Progenitor cell of endocrine pancreas (in vitro differentiated cells): Measurements from ENCODE around the gene ZNRF4. TPM values are rescaled to one million over a fixed set of nuclear protein-coding genes. Genes with fewer than 3 reads are reported as not detected.

Experiments used
- DNase-seq: peaks from one replicate; pipeline ENCODE4 v3.0.0; 2021; ENCODE audit warnings: low spot score; ENCODE audit not compliant: unreplicated experiment
- H3K27ac Mint-ChIP-seq: 2 replicates; pipeline ENCODE4 v1.8.0; 2021; ENCODE audit warnings: mild to moderate bottlenecking, moderate library complexity, mixed read lengths
- H3K27me3 Mint-ChIP-seq: 2 replicates; pipeline ENCODE4 v1.8.0; 2021; ENCODE audit warnings: mixed read lengths
- H3K36me3 Mint-ChIP-seq: 2 replicates; pipeline ENCODE4 v1.8.0; 2022; ENCODE audit warnings: mixed read lengths; ENCODE audit not compliant: insufficient read depth
- H3K4me1 Mint-ChIP-seq: 2 replicates; pipeline ENCODE4 v1.8.0; 2021; ENCODE audit warnings: low read depth, mixed read lengths
- H3K4me3 Mint-ChIP-seq: 2 replicates; pipeline ENCODE4 v1.8.0; 2021; ENCODE audit warnings: low read depth, mild to moderate bottlenecking, moderate library complexity, mixed read lengths
- H3K9me3 Mint-ChIP-seq: 2 replicates; pipeline ENCODE4 v1.8.0; 2021; ENCODE audit warnings: low read depth, mixed read lengths
- CTCF ChIP-seq: fragments of 200-600 bp; sonication (generic); IDR thresholded peaks from one replicate; pipeline ENCODE4 v1.5.0; 2021; ENCODE audit warnings: antibody characterized with exemption, mild to moderate bottlenecking; ENCODE audit not compliant: unreplicated experiment
- total RNA-seq: library from RNA; stranded (reverse); gene quantifications from 2 replicates; pipeline ENCODE4 v1.2.1, GENCODE V29; 2021

Gene ZNRF4
- total RNA-seq, 1 donor from 2014 or later: not detected

DNA sequence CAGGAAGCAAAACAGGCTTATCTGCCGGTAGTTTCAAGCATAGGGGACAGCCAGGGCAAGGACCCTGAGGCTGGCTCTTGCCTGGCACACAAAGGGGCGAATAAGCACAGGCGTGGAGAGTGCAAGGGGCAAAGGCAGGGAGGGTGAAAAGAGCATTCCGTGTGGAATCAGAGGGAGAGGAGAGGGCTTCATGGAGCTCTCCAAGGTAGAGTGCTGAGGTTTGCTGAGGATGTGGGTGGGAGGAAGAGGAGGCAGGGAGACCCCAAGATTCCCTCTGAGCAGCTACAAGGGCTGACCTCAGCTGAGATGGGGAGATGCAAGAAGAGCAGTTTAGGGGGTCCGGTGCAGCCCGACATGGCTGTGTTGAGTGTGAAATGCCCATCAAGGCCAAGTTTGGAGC is 36.5 kb upstream of the ZNRF4 start:
- Mint-ChIP-seq H3K27me3 (peaks cover 42% of the 10 kb centered on the region), H3K4me1 (peaks cover 8% of the 10 kb centered on the region), H3K36me3 (peaks cover 1% of the 10 kb centered on the region), H3K9me3 (peaks cover 3% of the 10 kb centered on the region), H3K4me3 (no peak overlapping the region), H3K27ac (peak overlapping the region; percentile 87)
- TF ChIP-seq CTCF: no peak
- DNase-seq: no peak

- peak overlapping the region; percentile 57 for H3K27ac Mint-ChIP-seq
- peaks cover 27% of the 10 kb centered on the region for H3K27me3 Mint-ChIP-seq
- TF ChIP-seq CTCF: no peak
- DNase-seq: no peak
- peaks cover 8% of the 10 kb centered on the region for H3K9me3 Mint-ChIP-seq
- no peak overlapping the region for H3K4me3 Mint-ChIP-seq
- peaks cover 16% of the 10 kb centered on the region for H3K4me1 Mint-ChIP-seq
- H3K36me3 Mint-ChIP-seq: peaks cover 1% of the 10 kb centered on the region
Observed at GRCh38 chr19:5420953-5421352, 34.3 kb upstream of the ZNRF4 start.

DNA sequence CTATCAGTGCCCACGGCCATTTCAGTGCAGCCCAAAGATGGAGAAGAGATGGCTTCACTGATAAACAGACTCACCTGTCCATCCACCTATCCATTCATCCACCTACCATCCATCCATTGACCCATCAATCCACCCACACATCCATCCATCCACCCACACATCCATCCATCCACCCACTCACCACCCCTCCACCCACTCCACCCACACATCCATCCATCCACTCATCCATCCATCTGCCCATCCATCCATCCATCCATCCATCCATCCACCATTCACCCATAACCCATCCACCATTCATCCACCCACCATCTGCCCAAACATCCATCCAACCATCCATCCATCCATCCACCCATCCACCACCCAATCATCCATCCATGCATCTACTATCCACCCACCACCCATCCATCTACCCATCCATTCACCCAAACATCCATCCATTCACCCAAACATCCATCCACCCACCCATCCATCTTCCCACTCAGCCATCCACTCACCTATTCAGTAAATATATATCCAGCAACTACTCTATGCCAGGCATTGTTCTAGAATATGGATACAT is 31.6 kb upstream of the ZNRF4 start:
- Mint-ChIP-seq H3K36me3 (peaks cover 1% of the 10 kb centered on the region), H3K27me3 (peaks cover 8% of the 10 kb centered on the region), H3K4me1 (peaks cover 23% of the 10 kb centered on the region), H3K9me3 (peaks cover 8% of the 10 kb centered on the region), H3K27ac (no peak overlapping the region), H3K4me3 (no peak overlapping the region)
- no peak for DNase-seq
- no peak for TF ChIP-seq CTCF

GRCh38 chr19:5424192-5424973 is 30.8 kb upstream of the ZNRF4 start:
- peak overlapping the region; percentile 67 for H3K27ac Mint-ChIP-seq
- H3K9me3 Mint-ChIP-seq: peaks cover 8% of the 10 kb centered on the region
- peaks cover 1% of the 10 kb centered on the region for H3K36me3 Mint-ChIP-seq
- no peak overlapping the region for H3K4me3 Mint-ChIP-seq
- H3K4me1 Mint-ChIP-seq: peaks cover 23% of the 10 kb centered on the region
- peaks cover 3% of the 10 kb centered on the region for H3K27me3 Mint-ChIP-seq
- no peak for DNase-seq
- TF ChIP-seq CTCF: no peak

GRCh38 chr19:5425260-5425659 is 30.0 kb upstream of the ZNRF4 start:
- DNase-seq: no peak
- Mint-ChIP-seq H3K9me3 (peaks cover 4% of the 10 kb centered on the region), H3K4me1 (peaks cover 23% of the 10 kb centered on the region), H3K4me3 (no peak overlapping the region), H3K27ac (peak overlapping the region; percentile 54), H3K36me3 (no peaks in the 10 kb centered on the region), H3K27me3 (no peaks in the 10 kb centered on the region)
- no peak for TF ChIP-seq CTCF
